Measurements from ENCODE around the gene MARCO.

DNA sequence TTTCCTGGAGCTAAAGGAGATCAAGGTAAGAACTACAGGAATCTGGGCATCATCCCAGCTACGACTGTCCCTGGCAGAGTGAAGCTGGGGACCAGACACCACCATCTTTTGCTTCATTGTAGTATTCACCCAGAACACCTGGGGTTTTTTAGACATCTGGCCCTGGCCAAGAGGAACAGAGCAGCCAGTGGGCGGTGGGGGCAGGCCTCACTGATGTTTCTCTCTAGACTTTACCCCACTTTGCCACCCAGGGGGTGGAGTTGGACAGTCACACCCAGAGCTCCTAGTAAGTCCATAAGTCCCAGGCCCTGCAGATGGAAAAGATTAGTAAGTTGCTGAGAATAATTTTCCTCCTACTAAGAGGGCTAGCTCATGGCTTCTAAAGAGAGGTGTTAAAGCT, 39.6 kb downstream of the MARCO start:
- no peak for TF ChIP-seq REST (IDR thresholded peaks at IDR 0.05; ENCODE audit: insufficient read depth in 1 of 2, low read depth in 2 of 2, low read length in 2 of 2)
- TF ChIP-seq SIN3A (IDR thresholded peaks at IDR 0.05; ENCODE audit: borderline replicate concordance, insufficient read depth, low read length), result no peak
- TF ChIP-seq POLR2AphosphoS5 (IDR thresholded peaks at IDR 0.05; ENCODE audit: low read depth, low read length), result no peak
- TF ChIP-seq TAF1 (IDR thresholded peaks at IDR 0.05; ENCODE audit: borderline replicate concordance, insufficient read depth, low read length), result no peak

All from PFSK-1 (cell line).